Hematopoietic multipotent progenitor cell treated with erythropoietin and hydrocortisone succinate and interleukin-3 and kit ligand, for 17 days (in vitro differentiated cells): ENCODE results near the gene RNF31.
"Not testable (repeated sequence)": the region's sequence is repeated elsewhere in the genome, so short reads cannot be mapped to it uniquely, and the experiment has no call there.

Source experiments
- DNase-seq: peaks from one replicate; pipeline ENCODE4 v3.0.0-alpha.2; 2015; ENCODE audit warnings: low spot score

Gene RNF31

DNA sequence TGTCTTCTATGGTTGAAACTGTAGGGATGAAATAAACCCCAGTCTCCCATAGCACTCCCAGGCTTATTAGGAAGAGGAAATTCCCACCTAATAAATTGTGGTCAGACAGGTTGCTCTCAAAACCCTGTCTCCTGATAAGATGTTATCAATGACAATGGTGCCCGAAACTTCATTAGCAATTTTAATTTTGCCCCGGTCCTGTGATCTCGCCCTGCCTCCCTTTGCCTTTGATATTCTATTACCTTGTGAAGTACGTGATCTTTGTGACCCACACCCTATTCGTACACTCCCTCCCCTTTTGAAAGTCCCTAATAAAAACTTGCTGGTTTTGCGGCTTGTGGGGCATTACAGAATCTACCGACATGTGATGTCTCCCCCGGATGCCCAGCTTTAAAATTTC, 55.2 kb downstream of the RNF31 start:
- not testable (repeated sequence) for DNase-seq

DNA sequence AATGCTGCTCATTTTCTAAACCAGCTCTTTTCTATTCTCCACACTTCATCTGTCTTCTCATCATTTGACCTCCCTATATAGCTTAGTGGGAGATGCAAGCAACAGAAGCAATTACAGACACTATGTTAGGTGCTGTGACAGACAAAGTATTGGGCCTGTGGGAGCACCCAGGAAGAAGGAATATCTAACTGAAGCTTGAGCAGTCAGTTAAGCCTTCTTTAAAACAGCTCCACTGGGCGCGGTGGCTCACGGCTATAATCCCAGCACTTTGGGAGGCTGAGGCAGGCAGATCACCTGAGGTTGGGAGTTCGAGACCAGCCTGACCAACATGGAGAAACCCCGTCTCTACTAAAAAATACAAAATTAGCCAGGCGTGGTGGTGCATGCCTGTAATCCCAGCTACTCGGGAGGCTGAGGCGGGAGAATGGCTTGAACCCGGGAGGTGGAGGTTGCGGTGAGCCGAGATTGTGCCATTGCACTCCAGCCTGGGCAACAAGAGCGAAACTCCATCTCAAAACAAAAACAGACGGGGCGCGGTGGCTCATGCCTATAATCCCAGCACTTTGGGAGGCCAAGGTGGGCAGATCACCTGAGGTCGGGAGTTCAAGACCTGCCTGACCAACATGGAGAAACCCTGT, 56.1 kb downstream of the RNF31 start:
- not testable (repeated sequence) for DNase-seq

DNA sequence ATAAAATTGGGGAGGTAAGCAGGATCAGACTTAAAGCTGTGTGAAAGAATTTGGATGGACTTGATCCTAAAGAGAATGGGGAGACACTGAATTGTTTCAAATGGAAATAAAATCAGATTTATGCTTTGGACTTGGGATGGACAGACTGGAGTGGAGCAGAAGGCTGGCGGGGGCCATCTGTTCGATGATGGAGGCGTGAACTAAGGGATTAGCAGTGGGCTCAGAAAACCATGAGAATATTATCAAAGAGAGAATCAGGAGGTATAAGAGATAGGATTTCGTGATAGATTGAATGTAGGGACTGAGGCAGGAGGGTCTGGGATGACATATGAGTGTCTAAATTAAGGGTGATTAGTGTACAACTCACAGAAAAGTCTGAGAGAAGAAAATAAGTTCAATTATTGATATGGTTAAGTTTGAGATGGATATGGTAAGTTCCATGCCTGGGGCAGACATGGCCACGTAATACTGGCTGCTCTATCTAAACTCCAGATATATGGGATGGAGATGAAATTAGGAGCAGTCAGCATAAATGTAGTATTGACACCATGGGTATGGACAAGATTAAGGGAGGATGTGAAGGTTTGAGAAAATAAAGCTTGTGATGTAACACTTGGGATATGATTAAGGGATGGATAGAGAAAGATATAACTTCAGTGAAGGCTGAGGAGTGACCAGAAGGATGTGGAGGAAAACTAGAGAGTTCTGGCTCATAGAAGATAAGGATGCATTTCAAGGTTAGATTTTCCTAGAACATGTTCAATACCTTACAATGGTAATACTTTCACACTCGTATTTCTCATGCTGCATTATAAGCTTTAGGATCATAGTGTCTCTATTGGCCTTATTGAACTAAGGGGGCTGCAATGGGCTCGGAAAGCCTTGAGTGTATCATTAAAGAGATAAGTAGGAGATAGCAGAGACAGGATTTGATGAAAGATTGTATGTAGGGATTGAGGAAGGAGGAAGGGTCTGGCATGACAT, 57.2 kb downstream of the RNF31 start:
- no peak for DNase-seq

DNA sequence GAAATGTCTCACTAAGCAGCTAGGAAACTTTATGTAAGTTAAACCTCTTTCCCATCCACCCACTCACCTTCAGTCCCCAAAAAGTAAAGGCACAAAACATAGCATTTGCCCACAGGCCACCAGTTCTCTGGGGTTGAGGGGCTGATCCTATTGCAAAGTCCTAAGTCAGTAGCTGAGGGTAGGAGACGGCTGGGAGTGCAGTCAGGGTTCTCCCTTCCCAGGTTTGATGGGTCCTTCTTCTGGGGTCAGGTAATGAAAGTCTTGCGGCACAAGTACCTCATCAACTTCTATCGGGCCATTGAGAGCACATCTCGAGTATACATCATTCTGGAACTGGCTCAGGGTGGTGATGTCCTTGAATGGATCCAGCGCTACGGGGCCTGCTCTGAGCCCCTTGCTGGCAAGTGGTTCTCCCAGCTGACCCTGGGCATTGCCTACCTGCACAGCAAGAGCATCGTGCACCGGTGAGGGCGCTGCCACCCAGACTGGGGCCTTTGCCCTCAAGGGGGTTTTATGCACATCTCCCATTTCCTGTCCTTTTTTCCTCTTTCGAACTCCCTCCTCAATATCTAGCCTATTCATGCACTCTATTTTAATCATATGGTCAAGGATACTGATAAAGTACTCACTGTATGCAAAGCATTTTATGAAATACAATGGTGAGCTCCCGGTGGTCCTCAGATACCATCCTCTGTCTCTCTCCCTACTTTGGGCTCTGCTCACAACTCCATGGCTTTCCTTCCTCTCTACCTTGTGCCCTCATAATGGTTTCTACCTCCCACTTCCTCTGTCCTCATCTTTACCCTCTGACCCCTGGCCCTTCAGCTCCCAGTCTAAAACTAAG, 59.2 kb downstream of the RNF31 start:
- DNase-seq: no peak

DNA sequence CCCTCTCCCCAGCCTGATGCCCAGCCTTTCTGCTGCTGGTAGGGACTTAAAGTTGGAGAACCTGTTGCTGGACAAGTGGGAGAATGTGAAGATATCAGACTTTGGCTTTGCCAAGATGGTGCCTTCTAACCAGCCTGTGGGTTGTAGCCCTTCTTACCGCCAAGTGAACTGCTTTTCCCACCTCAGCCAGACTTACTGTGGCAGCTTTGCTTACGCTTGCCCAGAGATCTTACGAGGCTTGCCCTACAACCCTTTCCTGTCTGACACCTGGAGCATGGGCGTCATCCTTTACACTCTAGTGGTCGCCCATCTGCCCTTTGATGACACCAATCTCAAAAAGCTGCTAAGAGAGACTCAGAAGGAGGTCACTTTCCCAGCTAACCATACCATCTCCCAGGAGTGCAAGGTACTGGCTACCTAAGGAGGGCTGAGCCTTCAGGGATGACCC, 59.8 kb downstream of the RNF31 start:
- DNase-seq: no peak

DNA sequence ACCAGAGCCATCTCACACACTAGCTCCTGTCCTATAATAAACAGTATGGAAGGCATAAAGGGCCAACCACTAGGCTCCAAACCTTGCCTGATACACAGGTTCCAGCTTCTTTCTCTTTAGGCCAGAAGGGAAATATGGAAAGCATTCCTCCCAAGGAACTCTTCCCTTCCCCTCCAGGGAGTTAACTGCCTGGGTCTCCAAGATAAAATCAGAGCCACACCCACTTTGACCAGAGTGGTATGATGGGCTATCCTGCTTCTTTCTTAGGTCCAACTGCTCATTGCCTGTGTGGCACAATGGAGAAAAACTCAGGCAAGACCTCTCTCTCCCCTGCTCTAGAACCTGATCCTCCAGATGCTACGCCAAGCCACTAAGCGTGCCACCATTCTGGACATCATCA, 60.3 kb downstream of the RNF31 start:
- no peak for DNase-seq
